Nephron (organoid): Measurements from ENCODE around the gene AP2B1.

Experiments used
- H3K27ac Mint-ChIP-seq, 3 experiments: 2 replicates each; pipeline ENCODE4 v1.8.0; 2020; ENCODE audit warnings: mixed read lengths in 3 of 3, mild to moderate bottlenecking in 2 of 3, moderate library complexity in 1 of 3
- H3K27me3 Mint-ChIP-seq: 2 replicates; pipeline ENCODE4 v1.8.0; 2021; ENCODE audit warnings: low read depth, mild to moderate bottlenecking, moderate library complexity, mixed read lengths
- H3K36me3 Mint-ChIP-seq: 2 replicates; pipeline ENCODE4 v1.8.0; 2020; ENCODE audit warnings: low read depth, mixed read lengths
- H3K4me1 Mint-ChIP-seq: 2 replicates; pipeline ENCODE4 v1.8.0; 2020; ENCODE audit warnings: mixed read lengths
- H3K4me3 Mint-ChIP-seq, 3 experiments: 2 replicates each; pipeline ENCODE4 v1.8.0; 2020; ENCODE audit warnings: mild to moderate bottlenecking in 3 of 3, mixed read lengths in 3 of 3, moderate library complexity in 2 of 3
- H3K9me3 Mint-ChIP-seq: 2 replicates; pipeline ENCODE4 v1.8.0; 2020; ENCODE audit warnings: mixed read lengths
- TF ChIP-seq, protein P1 (sequence below), 3 experiments: fragments of 200-600 bp; sonication (generic); IDR thresholded peaks; one replicate each; pipeline ENCODE4 v1.5.0; 2021; ENCODE audit warnings: antibody characterized with exemption in 3 of 3; ENCODE audit not compliant: unreplicated experiment in 3 of 3

Gene AP2B1

DNA sequence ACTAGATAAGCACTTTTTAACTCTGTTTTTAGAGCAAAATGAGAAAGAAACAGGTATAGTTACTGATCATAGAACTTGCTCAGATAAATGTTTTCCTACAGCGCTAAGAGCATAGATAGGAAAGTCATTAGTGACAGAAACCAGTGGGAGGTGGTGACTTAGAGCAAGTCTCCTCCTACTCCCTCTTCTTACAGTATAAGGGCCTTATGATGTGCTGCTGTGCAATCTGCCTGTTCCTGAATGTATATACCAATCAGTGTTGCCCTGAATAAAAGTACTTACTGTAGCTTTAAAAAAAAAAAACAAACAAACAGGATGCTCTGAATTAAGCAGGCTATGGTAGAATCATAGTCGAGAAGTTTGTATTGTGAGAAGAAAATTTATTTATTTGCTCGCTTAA is 121.0 kb downstream of the AP2B1 start:
- Mint-ChIP-seq H3K27ac (no peak overlapping the region), H3K4me1 (peaks cover 6% of the 10 kb centered on the region), H3K9me3 (no peaks in the 10 kb centered on the region), H3K4me3 (no peak overlapping the region), H3K27me3 (no peaks in the 10 kb centered on the region), H3K36me3 (peaks cover 25% of the 10 kb centered on the region)
- TF ChIP-seq, protein P1, sequence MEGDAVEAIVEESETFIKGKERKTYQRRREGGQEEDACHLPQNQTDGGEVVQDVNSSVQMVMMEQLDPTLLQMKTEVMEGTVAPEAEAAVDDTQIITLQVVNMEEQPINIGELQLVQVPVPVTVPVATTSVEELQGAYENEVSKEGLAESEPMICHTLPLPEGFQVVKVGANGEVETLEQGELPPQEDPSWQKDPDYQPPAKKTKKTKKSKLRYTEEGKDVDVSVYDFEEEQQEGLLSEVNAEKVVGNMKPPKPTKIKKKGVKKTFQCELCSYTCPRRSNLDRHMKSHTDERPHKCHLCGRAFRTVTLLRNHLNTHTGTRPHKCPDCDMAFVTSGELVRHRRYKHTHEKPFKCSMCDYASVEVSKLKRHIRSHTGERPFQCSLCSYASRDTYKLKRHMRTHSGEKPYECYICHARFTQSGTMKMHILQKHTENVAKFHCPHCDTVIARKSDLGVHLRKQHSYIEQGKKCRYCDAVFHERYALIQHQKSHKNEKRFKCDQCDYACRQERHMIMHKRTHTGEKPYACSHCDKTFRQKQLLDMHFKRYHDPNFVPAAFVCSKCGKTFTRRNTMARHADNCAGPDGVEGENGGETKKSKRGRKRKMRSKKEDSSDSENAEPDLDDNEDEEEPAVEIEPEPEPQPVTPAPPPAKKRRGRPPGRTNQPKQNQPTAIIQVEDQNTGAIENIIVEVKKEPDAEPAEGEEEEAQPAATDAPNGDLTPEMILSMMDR (IDR thresholded peaks at IDR 0.05; ENCODE audit: unreplicated experiment in 3 of 3), result no peak

DNA sequence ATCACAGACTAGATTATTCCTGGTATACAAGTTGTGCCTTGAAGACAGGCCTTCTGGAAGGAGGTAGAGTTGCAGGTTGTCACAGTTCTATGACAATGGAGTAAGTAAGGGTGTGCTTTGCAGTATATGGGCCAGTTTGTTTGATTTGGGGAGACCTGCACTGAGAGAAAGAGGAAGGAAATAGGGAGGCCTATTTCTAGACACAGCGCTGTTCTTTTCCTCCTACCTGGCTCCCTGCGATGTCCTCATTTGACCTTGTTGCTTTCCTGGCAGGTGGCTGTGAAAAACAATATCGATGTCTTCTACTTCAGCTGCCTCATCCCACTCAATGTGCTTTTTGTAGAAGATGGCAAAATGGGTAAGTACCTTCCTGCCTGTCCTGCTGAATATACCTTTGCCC is 121.8 kb downstream of the AP2B1 start:
- peak overlapping the region in 1 of 3 experiments; percentile 44 for H3K27ac Mint-ChIP-seq

DNA sequence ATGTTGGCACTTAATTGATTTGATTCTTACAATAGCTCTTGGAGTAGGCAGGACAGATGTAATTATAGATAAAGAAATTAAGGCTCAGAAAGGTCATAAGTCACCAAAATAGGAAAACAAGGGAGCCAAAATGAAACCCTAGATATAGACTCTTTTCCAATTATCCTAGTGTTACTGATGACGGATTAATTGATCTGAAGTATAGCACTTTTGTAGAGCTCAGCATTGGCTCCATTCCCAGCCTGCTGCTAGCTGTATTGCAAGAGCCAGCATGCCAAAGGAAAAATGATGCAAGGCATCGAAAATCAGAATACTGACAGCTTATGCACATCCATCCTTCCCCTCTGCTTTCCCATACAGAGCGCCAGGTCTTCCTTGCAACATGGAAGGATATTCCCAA is 122.8 kb downstream of the AP2B1 start:
- no peaks in the 10 kb centered on the region for H3K9me3 Mint-ChIP-seq
- no peak overlapping the region for H3K4me3 Mint-ChIP-seq
- no peak overlapping the region for H3K27ac Mint-ChIP-seq
- TF ChIP-seq, protein P1 (IDR thresholded peaks at IDR 0.05; ENCODE audit: unreplicated experiment in 3 of 3), result no peak
- peaks cover 6% of the 10 kb centered on the region for H3K4me1 Mint-ChIP-seq
- H3K27me3 Mint-ChIP-seq, result no peaks in the 10 kb centered on the region
- peaks cover 22% of the 10 kb centered on the region for H3K36me3 Mint-ChIP-seq

More for the DNA sequence above, 121.8 kb downstream of the AP2B1 start:
- no peaks in the 10 kb centered on the region for H3K9me3 Mint-ChIP-seq
- H3K4me1 Mint-ChIP-seq, result peaks cover 6% of the 10 kb centered on the region
- TF ChIP-seq, protein P1 (IDR thresholded peaks at IDR 0.05; ENCODE audit: unreplicated experiment in 3 of 3), result no peak
- no peak overlapping the region for H3K4me3 Mint-ChIP-seq
- H3K36me3 Mint-ChIP-seq, result peaks cover 24% of the 10 kb centered on the region
- no peaks in the 10 kb centered on the region for H3K27me3 Mint-ChIP-seq

DNA sequence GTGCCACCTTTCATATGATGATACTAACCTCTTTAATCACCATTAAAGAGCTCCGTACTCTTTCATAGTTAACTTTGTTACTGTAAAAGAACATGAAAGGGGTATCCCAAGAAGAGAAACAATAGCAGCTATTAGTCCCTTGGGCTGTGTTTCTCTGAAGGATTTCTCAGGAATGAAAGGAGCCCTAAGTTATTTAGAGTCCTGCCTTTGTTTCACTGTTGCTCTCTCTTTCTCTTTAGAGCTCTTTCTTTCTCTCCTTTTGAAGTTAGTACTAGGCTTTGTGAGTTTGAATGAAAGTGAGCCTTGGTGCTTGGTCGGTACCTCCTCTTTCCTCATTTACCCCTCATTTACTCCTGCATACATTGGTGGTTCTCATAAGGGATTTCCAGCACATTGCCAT is 123.8 kb downstream of the AP2B1 start:
- H3K9me3 Mint-ChIP-seq, result no peaks in the 10 kb centered on the region
- TF ChIP-seq, protein P1 (IDR thresholded peaks at IDR 0.05; ENCODE audit: unreplicated experiment in 3 of 3), result no peak
- H3K27me3 Mint-ChIP-seq, result no peaks in the 10 kb centered on the region
- no peak overlapping the region for H3K27ac Mint-ChIP-seq
- peaks cover 22% of the 10 kb centered on the region for H3K36me3 Mint-ChIP-seq
- H3K4me3 Mint-ChIP-seq, result no peak overlapping the region
- peaks cover 6% of the 10 kb centered on the region for H3K4me1 Mint-ChIP-seq

DNA sequence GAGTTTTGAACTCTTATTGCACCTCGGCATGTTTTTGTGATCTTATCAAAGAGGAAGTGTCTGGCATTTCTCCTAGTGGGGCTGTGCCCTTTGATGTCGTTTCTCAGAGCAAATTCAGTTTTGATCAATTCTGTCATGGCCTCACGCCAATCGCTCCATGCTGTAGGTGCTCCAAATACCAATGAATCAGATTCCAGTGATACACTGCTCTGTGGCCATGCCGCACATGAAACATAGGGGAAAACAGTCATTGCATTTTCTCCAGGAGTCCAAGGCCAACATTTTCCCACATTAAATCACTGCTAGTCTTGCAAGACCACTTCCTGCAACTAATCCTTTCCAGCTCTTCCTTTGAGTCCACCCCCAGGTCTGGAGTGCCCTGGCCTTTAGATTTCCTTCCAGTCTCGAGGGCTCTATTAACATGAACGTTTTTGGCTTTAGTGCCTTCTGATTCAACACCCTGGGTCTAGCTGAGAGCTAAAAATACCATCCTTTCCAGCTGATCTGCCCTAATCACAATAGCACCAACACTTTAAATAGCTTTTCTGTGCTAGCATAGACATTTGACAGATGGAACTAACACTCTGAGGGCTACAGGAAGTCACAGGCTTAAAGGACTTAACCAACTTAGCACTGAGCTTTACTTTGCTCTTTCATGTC is 126.1 kb downstream of the AP2B1 start:
- peaks cover 13% of the 10 kb centered on the region for H3K4me1 Mint-ChIP-seq
- no peaks in the 10 kb centered on the region for H3K27me3 Mint-ChIP-seq
- no peak overlapping the region for H3K4me3 Mint-ChIP-seq
- TF ChIP-seq, protein P1 (IDR thresholded peaks at IDR 0.05; ENCODE audit: unreplicated experiment in 3 of 3), result no peak
- H3K27ac Mint-ChIP-seq, result no peak overlapping the region
- no peaks in the 10 kb centered on the region for H3K9me3 Mint-ChIP-seq
- H3K36me3 Mint-ChIP-seq, result peaks cover 30% of the 10 kb centered on the region

DNA sequence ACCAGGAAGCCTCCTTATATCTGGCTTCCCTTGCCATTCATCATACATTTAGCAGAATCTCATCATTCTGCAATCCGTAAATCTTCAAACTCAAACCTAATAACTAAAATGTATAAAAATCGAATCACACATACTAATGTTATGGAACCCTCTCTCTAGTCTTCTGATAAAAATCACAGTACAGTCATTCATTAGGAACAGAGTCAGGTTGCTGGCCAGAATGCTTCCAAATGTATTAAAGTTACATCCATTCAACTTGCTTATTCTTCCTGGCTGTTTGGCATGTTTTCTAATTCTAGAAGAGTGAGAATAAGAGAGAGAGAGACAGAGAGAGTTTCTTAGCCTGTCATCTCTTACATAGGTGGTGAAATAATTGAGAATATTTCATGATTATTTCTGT is 127.9 kb downstream of the AP2B1 start:
- Mint-ChIP-seq H3K36me3 (peaks cover 33% of the 10 kb centered on the region), H3K9me3 (no peaks in the 10 kb centered on the region), H3K4me3 (no peak overlapping the region), H3K27me3 (no peaks in the 10 kb centered on the region), H3K27ac (no peak overlapping the region), H3K4me1 (peaks cover 18% of the 10 kb centered on the region)
- TF ChIP-seq, protein P1 (IDR thresholded peaks at IDR 0.05; ENCODE audit: unreplicated experiment in 3 of 3), result no peak
